Smooth muscle cell of the brain vasculature (primary cell): ENCODE results near the gene SLC25A43.
"Not testable (repeated sequence)": the region's sequence is repeated elsewhere in the genome, so short reads cannot be mapped to it uniquely, and the experiment has no call there.

Experiments used
- DNase-seq: peaks from one replicate; pipeline ENCODE4 v3.0.0-alpha.2; 2012; ENCODE audit warnings: low read depth, low spot score

SLC25A43 gene

DNA sequence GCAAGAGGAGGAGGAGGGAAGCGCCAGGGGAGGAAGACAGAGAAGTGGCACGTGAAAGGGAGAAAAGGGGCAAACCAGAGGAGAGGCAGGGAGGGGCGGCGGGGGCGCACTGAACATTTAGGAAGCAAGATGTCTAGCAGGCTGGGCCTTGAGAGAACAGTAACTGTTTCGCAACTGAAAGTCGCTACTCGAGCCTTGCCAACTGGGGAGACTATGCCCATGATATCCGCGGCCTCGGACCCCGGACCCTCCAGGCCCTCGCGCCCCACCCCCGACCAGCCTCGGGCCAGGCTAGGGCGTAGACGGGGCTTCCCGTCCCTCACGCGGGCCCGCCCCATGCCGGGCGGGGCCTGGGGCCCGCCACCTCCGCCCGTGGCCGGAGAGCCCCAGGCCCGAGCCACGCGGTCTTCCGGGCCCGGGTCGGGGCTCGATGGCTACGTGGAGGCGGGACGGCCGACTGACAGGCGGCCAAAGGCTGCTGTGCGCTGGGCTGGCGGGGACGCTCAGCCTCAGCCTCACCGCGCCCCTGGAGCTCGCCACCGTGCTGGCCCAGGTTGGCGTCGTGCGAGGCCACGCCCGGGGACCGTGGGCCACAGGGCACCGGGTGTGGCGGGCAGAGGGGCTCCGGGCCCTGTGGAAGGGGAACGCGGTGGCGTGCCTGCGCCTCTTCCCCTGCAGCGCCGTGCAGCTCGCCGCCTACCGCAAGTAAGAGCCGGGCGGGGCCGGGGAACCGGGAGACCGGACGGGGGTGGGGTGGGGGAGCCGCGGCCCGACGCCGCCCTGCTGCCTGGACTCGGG lies at the start of gene SLC25A43:
SLC25A43 (plus strand) TSS at position 363 of the 798 bp plus-strand sequence; CDS start at position 431, 68 bp downstream.
- no peak for DNase-seq

DNA sequence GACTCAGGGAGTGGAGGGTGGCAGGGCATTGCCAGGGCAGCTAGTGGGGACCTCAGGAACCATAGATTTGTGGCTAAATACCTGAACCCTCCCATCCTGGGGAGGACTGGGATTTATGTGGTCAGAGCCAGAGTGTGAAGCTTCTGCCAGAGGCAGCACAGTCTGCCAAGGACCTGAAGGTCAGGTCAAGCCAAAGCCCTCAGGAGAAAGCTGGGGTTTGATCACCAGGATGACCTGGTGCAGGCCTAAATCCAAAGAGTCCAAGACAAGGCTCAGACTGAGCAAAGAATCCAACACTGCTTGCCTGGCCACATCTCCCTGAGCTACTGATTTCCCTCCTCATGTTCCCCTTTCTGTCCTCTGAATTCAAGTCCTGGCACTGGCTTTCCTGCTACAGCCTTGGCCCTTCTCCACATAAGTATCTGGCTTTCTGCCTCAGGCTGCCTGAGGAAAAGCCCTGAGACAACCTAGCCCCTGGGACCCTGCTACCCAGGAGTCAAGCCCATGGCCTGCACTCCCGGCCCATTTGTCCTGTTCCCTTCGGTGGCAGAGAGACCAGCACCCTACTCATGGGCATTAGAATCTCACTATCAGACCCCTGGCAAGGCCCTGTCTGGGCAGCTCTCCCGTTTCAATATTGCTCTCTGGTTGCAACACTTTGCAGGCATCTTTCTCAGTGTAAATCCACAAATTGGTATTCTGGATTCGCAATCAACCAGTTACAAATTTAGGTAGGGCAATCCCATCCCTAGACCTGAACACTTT lies 39.3 kb upstream of the SLC25A43 start:
- DNase-seq = no peak

DNA sequence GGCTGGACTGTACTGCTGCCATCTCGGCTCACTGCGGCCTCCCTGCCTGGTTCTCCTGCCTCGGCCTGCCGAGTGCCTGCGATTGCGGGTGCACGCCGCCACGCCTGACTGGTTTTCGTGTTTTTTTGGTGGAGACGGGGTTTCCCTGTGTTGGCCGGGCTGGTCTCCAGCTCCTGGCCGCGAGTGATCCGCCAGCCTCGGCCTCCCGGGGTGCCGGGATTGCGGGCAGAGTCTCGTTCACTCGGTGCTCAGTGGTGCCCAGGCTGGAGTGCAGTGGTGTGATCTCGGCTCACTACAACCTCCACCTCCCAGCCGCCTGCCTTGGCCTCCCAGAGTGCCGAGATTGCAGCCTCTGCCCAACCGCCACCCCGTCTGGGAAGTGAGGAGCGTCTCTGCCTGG lies 37.7 kb upstream of the SLC25A43 start:
- not testable (repeated sequence) for DNase-seq

DNA sequence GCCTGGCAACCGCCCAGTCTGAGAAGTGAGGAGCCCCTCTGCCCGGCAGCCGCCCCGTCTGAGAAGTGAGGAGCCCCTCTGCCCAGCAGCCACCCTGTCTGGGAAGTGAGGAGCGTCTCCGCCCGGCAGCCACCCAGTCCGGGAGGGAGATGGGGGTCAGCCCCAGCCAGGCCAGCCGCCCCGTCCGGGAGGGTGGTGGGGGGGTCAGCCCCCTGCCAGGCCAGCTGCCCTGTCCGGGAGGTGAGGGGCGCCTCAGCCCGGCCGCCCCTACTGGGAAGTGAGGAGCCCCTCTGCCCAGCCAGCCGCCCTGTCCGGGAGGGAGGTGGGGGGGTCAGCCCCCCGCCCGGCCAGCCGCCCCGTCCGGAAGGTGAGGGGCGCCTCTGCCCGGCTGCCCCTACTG lies 37.1 kb upstream of the SLC25A43 start:
- not testable (repeated sequence) for DNase-seq

DNA sequence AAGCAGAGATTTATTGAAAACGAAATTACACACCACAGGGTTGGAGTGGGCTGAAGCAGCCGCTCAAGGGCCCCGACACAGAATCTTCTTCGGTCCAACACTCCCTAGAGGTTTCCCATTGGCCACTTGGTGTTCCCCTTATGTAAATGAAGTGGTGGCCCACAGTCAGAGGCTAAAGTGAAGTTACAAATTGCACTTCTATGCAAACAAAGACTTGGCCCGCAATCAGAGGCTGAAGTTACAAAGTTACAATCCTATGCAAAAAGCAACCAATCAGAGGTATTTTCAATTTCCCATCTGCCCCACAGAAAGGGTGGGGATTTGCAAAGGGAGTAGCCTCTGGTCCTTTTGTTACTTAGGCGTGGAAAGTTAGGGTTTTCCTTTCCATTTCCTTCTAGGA lies 35.7 kb upstream of the SLC25A43 start:
- DNase-seq = no peak

- DNase-seq = not testable (repeated sequence)
Measured at GRCh38 chrX:119371861-119372260, 27.3 kb upstream of the SLC25A43 start.

DNA sequence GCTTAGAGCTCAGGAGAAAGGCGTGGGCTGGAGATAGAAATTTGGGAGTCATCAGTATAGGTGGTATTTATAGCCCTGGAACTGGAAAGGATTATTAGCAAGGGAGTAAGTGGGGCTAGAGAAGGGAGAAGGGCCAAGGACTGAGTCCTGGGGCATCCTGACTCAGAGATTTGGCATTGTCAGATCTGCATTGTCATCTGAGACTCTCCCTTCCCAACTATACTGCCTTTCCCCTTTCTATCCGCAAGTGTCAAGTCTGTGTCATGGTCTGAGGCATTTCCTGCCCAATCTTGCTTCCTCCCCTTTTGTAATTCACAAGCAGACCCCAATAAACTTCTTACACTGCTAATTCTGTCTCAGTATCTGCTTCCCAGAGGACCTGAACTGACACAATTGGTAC lies 24.4 kb upstream of the SLC25A43 start:
- DNase-seq = no peak

- DNase-seq = no peak
Measured at GRCh38 chrX:119375561-119375960, 23.6 kb upstream of the SLC25A43 start.

GRCh38 chrX:119376312-119376711 lies 22.8 kb upstream of the SLC25A43 start:
- DNase-seq = no peak

DNA sequence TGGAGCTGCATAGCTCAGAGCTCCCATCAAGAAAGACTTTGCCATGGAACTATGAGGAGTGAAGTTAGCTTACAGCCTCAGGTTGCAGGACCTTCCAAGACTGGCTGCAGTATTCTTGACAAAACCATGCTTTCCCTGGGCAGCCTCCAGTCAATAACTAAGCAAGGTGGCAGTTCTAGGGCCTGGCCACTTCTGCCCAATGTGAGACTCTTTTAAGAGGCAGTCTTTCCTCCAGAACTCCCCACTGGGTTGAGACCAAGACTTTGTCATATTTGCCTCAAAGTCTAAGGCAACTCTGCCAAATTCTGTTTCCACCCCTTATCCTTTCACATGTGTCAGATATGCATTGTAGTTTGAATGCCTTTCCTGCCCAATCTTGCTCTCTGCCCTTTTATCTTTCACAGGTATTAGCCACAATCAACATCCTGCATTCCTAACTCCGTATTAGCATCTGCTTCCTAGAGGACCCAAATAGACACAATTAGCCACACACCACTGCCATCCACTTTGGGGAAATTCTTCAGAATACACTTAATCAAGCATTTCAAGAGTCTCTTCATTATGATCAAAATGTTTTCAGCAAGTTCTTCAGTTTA lies 17.7 kb upstream of the SLC25A43 start:
- no peak for DNase-seq

DNA sequence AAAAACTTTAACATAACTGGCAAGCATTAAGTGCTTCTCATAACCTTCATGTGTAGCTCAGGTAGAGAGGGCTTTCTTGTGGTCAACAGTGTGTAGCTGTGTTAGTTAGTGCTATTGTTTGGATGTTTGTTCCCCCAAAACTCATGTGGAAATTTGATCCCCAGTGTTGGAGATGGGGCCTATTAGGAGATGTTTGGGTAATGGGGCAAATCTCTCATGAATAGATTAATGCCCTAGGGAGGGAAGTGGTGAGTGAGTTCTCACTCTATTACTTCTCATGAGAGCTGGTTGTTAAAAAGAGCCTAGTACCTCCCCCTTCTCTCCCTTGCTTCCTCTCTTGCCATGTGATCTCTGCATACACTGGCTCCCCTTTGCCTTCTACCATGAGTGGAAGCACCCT lies 16.5 kb upstream of the SLC25A43 start:
- DNase-seq = no peak

- DNase-seq = not testable (repeated sequence)
Measured at GRCh38 chrX:119386685-119387084, 12.5 kb upstream of the SLC25A43 start.

GRCh38 chrX:119387426-119387825 lies 11.7 kb upstream of the SLC25A43 start:
- not testable (repeated sequence) for DNase-seq

- DNase-seq = no peak
Measured at GRCh38 chrX:119389214-119389613, 9.9 kb upstream of the SLC25A43 start.

DNA sequence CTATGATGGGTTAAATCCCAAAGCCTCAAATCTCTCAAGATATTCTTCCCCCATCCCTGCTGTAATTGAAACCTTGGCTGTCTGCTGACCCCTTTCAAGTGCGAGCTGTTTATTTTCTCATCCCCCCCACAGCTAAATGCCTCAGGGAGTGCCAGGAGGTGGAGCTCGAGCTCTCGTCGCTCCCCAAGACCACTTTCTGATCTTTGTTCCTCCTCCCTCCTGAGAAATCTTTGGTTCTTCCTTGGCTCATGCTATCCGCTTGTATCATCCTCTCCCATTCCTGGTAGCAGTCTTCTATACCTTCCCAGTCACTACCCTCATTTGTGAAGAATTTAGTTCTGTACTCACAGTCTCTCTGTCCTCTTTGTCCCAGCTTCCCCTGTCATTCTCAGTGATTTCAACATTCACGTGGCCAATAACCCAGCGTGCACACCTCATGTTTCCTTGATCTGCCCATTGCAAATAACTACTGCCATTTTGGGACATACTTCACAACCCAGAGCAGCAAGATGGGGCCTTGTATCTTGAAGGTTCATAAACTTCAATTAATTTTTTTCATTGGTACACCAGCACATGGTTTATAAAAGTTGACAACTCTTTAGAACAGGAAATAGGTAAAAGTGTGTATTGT lies 9.2 kb upstream of the SLC25A43 start:
- DNase-seq = no peak

GRCh38 chrX:119391279-119391678 lies 7.9 kb upstream of the SLC25A43 start:
- no peak for DNase-seq

DNA sequence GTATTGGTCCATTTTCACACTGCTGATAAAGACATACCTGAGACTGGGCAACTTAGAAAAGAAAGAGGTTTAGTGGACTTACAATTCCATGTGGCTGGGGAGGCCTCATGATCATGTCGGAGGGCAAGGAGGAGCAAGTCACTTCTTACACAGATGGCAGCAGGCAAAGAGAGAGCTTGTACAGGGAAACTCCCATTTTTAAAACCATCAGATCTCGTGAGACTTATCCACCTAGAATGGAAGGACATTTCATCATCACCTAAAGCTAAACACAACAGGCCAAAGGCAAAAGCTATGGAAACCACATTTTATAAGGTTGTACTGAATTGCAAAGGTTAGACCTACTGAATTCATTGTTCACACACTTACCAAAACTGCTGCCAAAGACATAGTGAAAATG lies 6.0 kb upstream of the SLC25A43 start:
- DNase-seq = no peak

- DNase-seq = no peak
Measured at GRCh38 chrX:119398587-119398973, 556 bp upstream of the SLC25A43 start.

GRCh38 chrX:119399772-119400101 lies 601 bp downstream of the SLC25A43 start:
- DNase-seq = no peak

DNA sequence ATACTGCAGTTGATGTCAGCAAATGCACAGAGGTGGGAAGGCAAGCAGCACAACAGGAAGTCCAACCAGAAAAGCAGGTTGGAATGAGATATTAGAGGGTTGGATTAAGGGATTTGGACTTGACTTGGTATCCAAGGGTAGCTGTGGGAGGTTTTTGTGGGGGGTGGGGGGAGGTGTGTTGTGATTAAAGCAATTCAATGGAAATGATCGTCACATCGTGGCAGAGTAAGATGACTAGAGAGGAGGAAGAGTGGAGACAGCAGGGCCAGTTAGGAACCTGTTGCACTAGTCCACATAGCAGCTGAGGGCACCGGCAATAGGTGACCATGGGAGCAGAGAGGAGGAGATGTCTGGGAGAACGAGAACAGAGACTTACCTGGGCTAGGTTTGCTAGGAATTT lies 2.4 kb downstream of the SLC25A43 start:
- no peak for DNase-seq

- DNase-seq = no peak
Measured at GRCh38 chrX:119402588-119402987, 3.5 kb downstream of the SLC25A43 start.

GRCh38 chrX:119406776-119407175 lies 7.6 kb downstream of the SLC25A43 start:
- DNase-seq = no peak
